ENCODE measurements around the gene GDI2.
"Not testable (repeated sequence)": the region's sequence is repeated elsewhere in the genome, so short reads cannot be mapped to it uniquely, and the experiment has no call there.

GRCh38 chr10:5846667-5847066, 33.4 kb upstream of the GDI2 start:
- TF ChIP-seq POLR2AphosphoS5, POLR2A (IDR thresholded peaks at IDR 0.05; ENCODE audit: low read depth, low read length): not testable (repeated sequence)
